Measurements from ENCODE around the gene TCP11L1. TPM values are rescaled to one million over a fixed set of nuclear protein-coding genes. Genes with fewer than 3 reads are reported as not detected.

TCP11L1 gene
- total RNA-seq, 1 donor from 2014 or later: 24.2 TPM

DNA sequence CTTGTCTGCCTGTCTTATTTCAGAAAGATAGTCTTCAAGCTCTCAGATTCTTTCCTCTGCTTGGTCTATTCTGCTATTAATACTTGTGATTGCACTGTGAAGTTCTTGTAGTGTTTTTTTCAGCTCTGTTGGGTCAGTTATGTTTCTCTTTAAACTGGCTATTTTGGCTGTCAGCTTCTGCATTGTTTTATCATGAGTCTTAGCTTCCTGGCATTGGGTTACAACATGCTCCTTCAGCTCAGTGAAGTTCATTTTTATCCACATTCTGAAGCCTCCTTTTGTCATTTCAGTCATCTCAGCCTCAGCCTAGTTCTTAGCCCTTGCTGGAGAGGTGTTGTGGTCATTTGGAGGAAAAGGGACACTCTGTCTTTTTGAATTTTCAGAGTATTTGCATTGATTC lies 39.2 kb upstream of the TCP11L1 start:
- peaks cover 6% of the 10 kb centered on the region for H3K27me3 Mint-ChIP-seq (ENCODE audit: unreplicated experiment)
- H3K27ac Mint-ChIP-seq (ENCODE audit: unreplicated experiment): peak overlapping the region; percentile 76
- H3K36me3 Mint-ChIP-seq (ENCODE audit: unreplicated experiment): peaks cover 5% of the 10 kb centered on the region
- no peak overlapping the region for H3K4me3 Mint-ChIP-seq (ENCODE audit: unreplicated experiment)
- no peak for DNase-seq (ENCODE audit: extremely low spot score, unreplicated experiment)
- TF ChIP-seq, protein P1, sequence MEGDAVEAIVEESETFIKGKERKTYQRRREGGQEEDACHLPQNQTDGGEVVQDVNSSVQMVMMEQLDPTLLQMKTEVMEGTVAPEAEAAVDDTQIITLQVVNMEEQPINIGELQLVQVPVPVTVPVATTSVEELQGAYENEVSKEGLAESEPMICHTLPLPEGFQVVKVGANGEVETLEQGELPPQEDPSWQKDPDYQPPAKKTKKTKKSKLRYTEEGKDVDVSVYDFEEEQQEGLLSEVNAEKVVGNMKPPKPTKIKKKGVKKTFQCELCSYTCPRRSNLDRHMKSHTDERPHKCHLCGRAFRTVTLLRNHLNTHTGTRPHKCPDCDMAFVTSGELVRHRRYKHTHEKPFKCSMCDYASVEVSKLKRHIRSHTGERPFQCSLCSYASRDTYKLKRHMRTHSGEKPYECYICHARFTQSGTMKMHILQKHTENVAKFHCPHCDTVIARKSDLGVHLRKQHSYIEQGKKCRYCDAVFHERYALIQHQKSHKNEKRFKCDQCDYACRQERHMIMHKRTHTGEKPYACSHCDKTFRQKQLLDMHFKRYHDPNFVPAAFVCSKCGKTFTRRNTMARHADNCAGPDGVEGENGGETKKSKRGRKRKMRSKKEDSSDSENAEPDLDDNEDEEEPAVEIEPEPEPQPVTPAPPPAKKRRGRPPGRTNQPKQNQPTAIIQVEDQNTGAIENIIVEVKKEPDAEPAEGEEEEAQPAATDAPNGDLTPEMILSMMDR (IDR thresholded peaks at IDR 0.05): no peak
- H3K4me1 Mint-ChIP-seq (ENCODE audit: unreplicated experiment): peaks cover 13% of the 10 kb centered on the region
- peaks cover 16% of the 10 kb centered on the region for H3K9me3 Mint-ChIP-seq (ENCODE audit: unreplicated experiment)

DNA sequence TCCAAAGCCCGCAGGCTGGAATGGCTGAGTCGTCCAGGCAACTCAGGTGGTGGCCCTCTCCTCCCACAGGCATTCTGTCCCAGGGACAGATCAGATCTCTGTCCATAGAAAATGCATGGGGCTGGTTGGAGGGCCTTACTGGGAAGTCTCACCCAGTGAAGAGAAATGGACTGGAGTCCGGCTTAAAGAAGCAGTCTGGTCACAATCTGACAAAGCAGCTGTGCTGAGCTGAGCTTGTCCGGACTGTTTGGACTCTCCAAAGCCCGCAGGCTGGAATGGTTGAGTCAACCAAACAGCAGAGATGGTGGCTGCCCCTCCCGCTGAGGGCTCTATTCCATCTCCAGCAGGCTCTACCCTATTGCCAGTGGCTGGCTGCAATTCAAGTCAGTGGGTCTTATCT lies 38.1 kb upstream of the TCP11L1 start:
- Mint-ChIP-seq H3K4me1 (ENCODE audit: unreplicated experiment) (peaks cover 13% of the 10 kb centered on the region), H3K27me3 (ENCODE audit: unreplicated experiment) (peaks cover 2% of the 10 kb centered on the region), H3K27ac (ENCODE audit: unreplicated experiment) (no peak overlapping the region), H3K4me3 (ENCODE audit: unreplicated experiment) (no peak overlapping the region), H3K9me3 (ENCODE audit: unreplicated experiment) (peaks cover 16% of the 10 kb centered on the region), H3K36me3 (ENCODE audit: unreplicated experiment) (peaks cover 5% of the 10 kb centered on the region)
- DNase-seq (ENCODE audit: extremely low spot score, unreplicated experiment): no peak
- TF ChIP-seq, protein P1 (IDR thresholded peaks at IDR 0.05): no peak

DNA sequence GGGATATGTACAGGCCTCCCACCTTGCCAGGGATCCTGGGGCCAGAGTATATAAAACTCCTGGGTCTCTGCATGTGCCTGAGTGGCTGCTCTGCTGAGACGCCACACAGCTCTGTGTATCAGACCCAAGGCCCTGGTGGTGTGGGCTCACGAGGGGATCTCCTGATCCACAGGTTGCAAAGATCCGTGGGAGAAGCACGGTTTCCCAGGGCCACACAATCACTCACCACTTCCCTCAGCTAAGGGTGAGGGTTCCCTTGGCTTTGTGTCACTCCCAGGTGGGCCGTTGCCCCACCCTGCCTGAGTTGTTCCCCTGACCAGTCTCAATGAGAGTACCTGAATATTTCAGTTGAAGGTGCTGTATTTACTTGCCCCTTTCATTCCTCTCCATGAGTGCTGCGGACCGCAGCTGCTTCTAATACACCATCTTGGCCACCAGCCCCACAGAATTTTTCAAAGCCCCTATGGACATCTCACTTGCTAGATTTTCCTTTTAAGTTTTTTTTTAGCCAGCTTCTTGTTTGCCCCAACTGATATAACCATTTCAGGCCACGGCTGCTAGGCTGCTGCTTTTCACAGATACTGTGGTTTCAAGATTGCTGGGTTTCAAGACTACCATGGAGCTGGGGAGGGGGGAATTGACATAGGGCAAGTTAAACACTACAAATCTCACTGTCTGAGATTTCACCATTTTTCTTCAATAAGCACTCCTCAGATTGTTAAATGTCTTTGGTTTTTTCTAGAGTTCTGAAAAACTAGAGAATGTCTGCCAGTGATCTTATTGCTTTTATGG lies 37.4 kb upstream of the TCP11L1 start:
- no peak overlapping the region for H3K4me3 Mint-ChIP-seq (ENCODE audit: unreplicated experiment)
- H3K27ac Mint-ChIP-seq (ENCODE audit: unreplicated experiment): no peak overlapping the region
- H3K9me3 Mint-ChIP-seq (ENCODE audit: unreplicated experiment): peaks cover 16% of the 10 kb centered on the region
- no peak for DNase-seq (ENCODE audit: extremely low spot score, unreplicated experiment)
- peaks cover 2% of the 10 kb centered on the region for H3K27me3 Mint-ChIP-seq (ENCODE audit: unreplicated experiment)
- TF ChIP-seq, protein P1 (IDR thresholded peaks at IDR 0.05): no peak
- H3K4me1 Mint-ChIP-seq (ENCODE audit: unreplicated experiment): peaks cover 13% of the 10 kb centered on the region
- peaks cover 5% of the 10 kb centered on the region for H3K36me3 Mint-ChIP-seq (ENCODE audit: unreplicated experiment)

DNA sequence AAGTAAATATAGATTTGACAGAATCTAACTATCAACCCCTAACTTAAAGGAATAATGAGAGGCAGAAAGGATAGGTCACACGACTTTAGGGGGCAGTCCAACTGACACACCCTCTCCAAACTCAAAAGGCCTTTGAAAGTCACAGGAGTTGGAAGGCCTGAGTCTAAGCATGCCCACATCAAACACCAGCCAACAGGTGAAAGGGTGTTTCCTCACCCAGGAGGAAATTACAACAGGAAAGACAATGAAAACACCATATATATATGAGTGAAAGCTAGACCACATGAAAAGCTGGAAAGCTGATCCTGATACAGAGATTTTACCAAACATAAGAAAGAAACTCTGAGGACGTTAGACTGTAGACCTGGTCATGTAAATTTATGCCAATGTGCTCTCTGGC lies 34.2 kb upstream of the TCP11L1 start:
- H3K27me3 Mint-ChIP-seq (ENCODE audit: unreplicated experiment): no peaks in the 10 kb centered on the region
- no peaks in the 10 kb centered on the region for H3K36me3 Mint-ChIP-seq (ENCODE audit: unreplicated experiment)
- H3K4me1 Mint-ChIP-seq (ENCODE audit: unreplicated experiment): peaks cover 6% of the 10 kb centered on the region
- H3K4me3 Mint-ChIP-seq (ENCODE audit: unreplicated experiment): no peak overlapping the region
- no peak overlapping the region for H3K27ac Mint-ChIP-seq (ENCODE audit: unreplicated experiment)
- TF ChIP-seq, protein P1 (IDR thresholded peaks at IDR 0.05): no peak
- no peak for DNase-seq (ENCODE audit: extremely low spot score, unreplicated experiment)
- peaks cover under 1% of the 10 kb centered on the region for H3K9me3 Mint-ChIP-seq (ENCODE audit: unreplicated experiment)

DNA sequence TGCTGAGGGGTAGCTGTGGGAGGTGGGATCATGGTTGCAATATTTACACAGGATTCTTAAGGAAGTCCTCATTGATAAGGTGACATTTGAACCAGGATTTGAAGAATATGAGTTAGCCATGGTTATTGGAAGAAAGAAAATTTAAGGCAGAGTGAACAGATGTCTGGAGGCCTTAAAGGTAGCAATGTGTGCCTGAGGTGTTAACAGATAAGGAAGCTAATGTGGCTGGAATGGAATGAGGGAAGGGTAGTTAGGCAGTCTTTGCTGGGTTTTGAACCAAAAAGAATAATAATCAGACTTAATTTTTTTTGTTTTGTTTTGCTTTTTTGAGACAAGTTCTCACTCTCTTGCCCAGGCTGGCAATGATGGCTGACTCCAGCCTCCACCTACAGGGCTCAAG lies 33.4 kb upstream of the TCP11L1 start:
- H3K27ac Mint-ChIP-seq (ENCODE audit: unreplicated experiment): no peak overlapping the region
- H3K36me3 Mint-ChIP-seq (ENCODE audit: unreplicated experiment): no peaks in the 10 kb centered on the region
- H3K4me3 Mint-ChIP-seq (ENCODE audit: unreplicated experiment): no peak overlapping the region
- TF ChIP-seq, protein P1 (IDR thresholded peaks at IDR 0.05): no peak
- no peaks in the 10 kb centered on the region for H3K4me1 Mint-ChIP-seq (ENCODE audit: unreplicated experiment)
- no peaks in the 10 kb centered on the region for H3K27me3 Mint-ChIP-seq (ENCODE audit: unreplicated experiment)
- no peak for DNase-seq (ENCODE audit: extremely low spot score, unreplicated experiment)
- no peaks in the 10 kb centered on the region for H3K9me3 Mint-ChIP-seq (ENCODE audit: unreplicated experiment)

Measured in osteocyte (in vitro differentiated cells).